IPS-15b (cell line): ENCODE results near the gene DNAH3.
"Not testable (repeated sequence)": the region's sequence is repeated elsewhere in the genome, so short reads cannot be mapped to it uniquely, and the experiment has no call there.

ENCODE experiments used
- H3K27me3 ChIP-seq: one replicate; pipeline ENCODE4 v1.6.1; 2013; ENCODE audit warnings: low read length; ENCODE audit not compliant: control insufficient read depth, insufficient read depth
- H3K36me3 ChIP-seq: one replicate; pipeline ENCODE4 v1.6.1; 2013; ENCODE audit warnings: low read length; ENCODE audit not compliant: control insufficient read depth, insufficient read depth
- H3K4me1 ChIP-seq: one replicate; pipeline ENCODE4 v1.6.1; 2013; ENCODE audit warnings: mild to moderate bottlenecking, low read length; ENCODE audit not compliant: control insufficient read depth, insufficient read depth
- H3K4me3 ChIP-seq: one replicate; pipeline ENCODE4 v1.5.1; 2013; ENCODE audit warnings: low read depth, low read length
- H3K9ac ChIP-seq: one replicate; pipeline ENCODE4 v1.6.1; 2013; ENCODE audit warnings: low read depth, mild to moderate bottlenecking, low read length
- H3K9me3 ChIP-seq: one replicate; pipeline ENCODE4 v1.6.1; 2013; ENCODE audit warnings: mild to moderate bottlenecking, low read length; ENCODE audit not compliant: control insufficient read depth, insufficient read depth

DNAH3 gene

GRCh38 chr16:21150375-21151001 lies at the start of gene DNAH3:
DNAH3 (minus strand) TSS chr16:21150846; CDS start chr16:21150319, 527 bp downstream.
- Histone ChIP-seq H3K4me1 (no peaks in the 10 kb centered on the region), H3K9ac (no peak within 1 kb of the TSS), H3K9me3 (no peaks in the 10 kb centered on the region), H3K4me3 (no peak within 1 kb of the TSS), H3K36me3 (no peaks in the 10 kb centered on the region), H3K27me3 (no peaks in the 10 kb centered on the region)

- H3K36me3 ChIP-seq = no peaks in the 10 kb centered on the region
- peaks cover 2% of the 10 kb centered on the region for H3K27me3 ChIP-seq
- no peaks in the 10 kb centered on the region for H3K4me1 ChIP-seq
- H3K9ac ChIP-seq = no peak overlapping the region
- H3K9me3 ChIP-seq = no peaks in the 10 kb centered on the region
- no peak overlapping the region for H3K4me3 ChIP-seq
Measured at GRCh38 chr16:21199607-21200218, 49.1 kb upstream of the DNAH3 start.

GRCh38 chr16:21197621-21198020 lies 47.0 kb upstream of the DNAH3 start:
- Histone ChIP-seq H3K4me1 (no peaks in the 10 kb centered on the region), H3K9ac (no peak overlapping the region), H3K4me3 (no peak overlapping the region), H3K9me3 (no peaks in the 10 kb centered on the region), H3K27me3 (peaks cover 2% of the 10 kb centered on the region), H3K36me3 (no peaks in the 10 kb centered on the region)

- H3K9ac ChIP-seq = no peak overlapping the region
- peaks cover 2% of the 10 kb centered on the region for H3K27me3 ChIP-seq
- no peaks in the 10 kb centered on the region for H3K4me1 ChIP-seq
- H3K9me3 ChIP-seq = no peaks in the 10 kb centered on the region
- H3K4me3 ChIP-seq = no peak overlapping the region
- no peaks in the 10 kb centered on the region for H3K36me3 ChIP-seq
Measured at GRCh38 chr16:21197112-21197511, 46.5 kb upstream of the DNAH3 start.

- not testable (repeated sequence) for H3K9me3 ChIP-seq, H3K36me3 ChIP-seq, H3K27me3 ChIP-seq, H3K4me3 ChIP-seq, H3K9ac ChIP-seq, H3K4me1 ChIP-seq
Measured at GRCh38 chr16:21195330-21195729, 44.7 kb upstream of the DNAH3 start.

- Histone ChIP-seq H3K27me3 (no peaks in the 10 kb centered on the region), H3K9me3 (no peaks in the 10 kb centered on the region), H3K4me3 (no peak overlapping the region), H3K36me3 (no peaks in the 10 kb centered on the region), H3K4me1 (no peaks in the 10 kb centered on the region), H3K9ac (no peak overlapping the region)
Measured at GRCh38 chr16:21194771-21195301, 44.2 kb upstream of the DNAH3 start.

GRCh38 chr16:21192991-21193390 lies 42.3 kb upstream of the DNAH3 start:
- Histone ChIP-seq H3K4me3 (no peak overlapping the region), H3K9ac (no peak overlapping the region), H3K36me3 (no peaks in the 10 kb centered on the region), H3K27me3 (peaks cover 3% of the 10 kb centered on the region), H3K9me3 (no peaks in the 10 kb centered on the region), H3K4me1 (peaks cover 3% of the 10 kb centered on the region)

GRCh38 chr16:21190599-21190998 lies 40.0 kb upstream of the DNAH3 start:
- peaks cover 5% of the 10 kb centered on the region for H3K27me3 ChIP-seq

GRCh38 chr16:21190013-21190412 lies 39.4 kb upstream of the DNAH3 start:
- Histone ChIP-seq H3K36me3 (no peaks in the 10 kb centered on the region), H3K27me3 (peaks cover 5% of the 10 kb centered on the region), H3K9me3 (no peaks in the 10 kb centered on the region), H3K4me3 (no peak overlapping the region), H3K4me1 (peaks cover 3% of the 10 kb centered on the region), H3K9ac (no peak overlapping the region)

More at GRCh38 chr16:21190599-21190998, 40.0 kb upstream of the DNAH3 start:
- H3K36me3 ChIP-seq = no peaks in the 10 kb centered on the region
- H3K4me3 ChIP-seq = no peak overlapping the region
- peaks cover 3% of the 10 kb centered on the region for H3K4me1 ChIP-seq
- no peak overlapping the region for H3K9ac ChIP-seq
- H3K9me3 ChIP-seq = no peaks in the 10 kb centered on the region

- no peak overlapping the region for H3K4me3 ChIP-seq
- H3K27me3 ChIP-seq = peaks cover 5% of the 10 kb centered on the region
- peaks cover 3% of the 10 kb centered on the region for H3K4me1 ChIP-seq
- no peaks in the 10 kb centered on the region for H3K9me3 ChIP-seq
- H3K9ac ChIP-seq = no peak overlapping the region
- H3K36me3 ChIP-seq = no peaks in the 10 kb centered on the region
Measured at GRCh38 chr16:21189311-21189710, 38.7 kb upstream of the DNAH3 start.

- no peak overlapping the region for H3K9ac ChIP-seq
- peaks cover 5% of the 10 kb centered on the region for H3K9me3 ChIP-seq
- H3K36me3 ChIP-seq = peaks cover 12% of the 10 kb centered on the region
- H3K27me3 ChIP-seq = peaks cover 5% of the 10 kb centered on the region
- H3K4me1 ChIP-seq = peaks cover 3% of the 10 kb centered on the region
- no peak overlapping the region for H3K4me3 ChIP-seq
Measured at GRCh38 chr16:21186326-21186691, 35.7 kb upstream of the DNAH3 start.

- no peak overlapping the region for H3K9ac ChIP-seq
- peaks cover 6% of the 10 kb centered on the region for H3K9me3 ChIP-seq
- peaks cover 3% of the 10 kb centered on the region for H3K4me1 ChIP-seq
- H3K27me3 ChIP-seq = peaks cover 5% of the 10 kb centered on the region
- no peak overlapping the region for H3K4me3 ChIP-seq
- peaks cover 17% of the 10 kb centered on the region for H3K36me3 ChIP-seq
Measured at GRCh38 chr16:21185659-21186325, 35.1 kb upstream of the DNAH3 start.
